GM18519 (cell line): ENCODE results near the gene INHBB.

Experiments used
- ATAC-seq: cut with Tn5 transposase; IDR thresholded peaks from one replicate; pipeline ENCODE4 v1.9.1; 2021; ENCODE audit warnings: mild to moderate bottlenecking, moderate library complexity; ENCODE audit not compliant: unreplicated experiment, low FRiP score

INHBB gene

GRCh38 chr2:120353931-120354330 is 8.0 kb downstream of the INHBB start:
- no peak for ATAC-seq

GRCh38 chr2:120354467-120354866 is 8.5 kb downstream of the INHBB start:
- no peak for ATAC-seq

GRCh38 chr2:120354935-120355779 is 9.2 kb downstream of the INHBB start:
- no peak for ATAC-seq

- ATAC-seq, result no peak
Measured at GRCh38 chr2:120355780-120356266, 9.9 kb downstream of the INHBB start.

GRCh38 chr2:120357768-120358167 is 11.8 kb downstream of the INHBB start:
- no peak for ATAC-seq

- no peak for ATAC-seq
Measured at GRCh38 chr2:120358734-120359465, 13.0 kb downstream of the INHBB start.

GRCh38 chr2:120360307-120360855 is 14.4 kb downstream of the INHBB start:
- no peak for ATAC-seq

GRCh38 chr2:120362926-120363325 is 17.0 kb downstream of the INHBB start:
- ATAC-seq, result no peak

- no peak for ATAC-seq
Measured at GRCh38 chr2:120365236-120365793, 19.4 kb downstream of the INHBB start.

GRCh38 chr2:120366698-120367097 is 20.8 kb downstream of the INHBB start:
- no peak for ATAC-seq

- ATAC-seq, result no peak
Measured at GRCh38 chr2:120367221-120367620, 21.3 kb downstream of the INHBB start.

GRCh38 chr2:120367649-120368048 is 21.7 kb downstream of the INHBB start:
- no peak for ATAC-seq

GRCh38 chr2:120368086-120368485 is 22.1 kb downstream of the INHBB start:
- no peak for ATAC-seq

GRCh38 chr2:120369250-120369649 is 23.3 kb downstream of the INHBB start:
- ATAC-seq, result no peak

GRCh38 chr2:120371969-120372625 is 26.2 kb downstream of the INHBB start:
- no peak for ATAC-seq

GRCh38 chr2:120372816-120373215 is 26.9 kb downstream of the INHBB start:
- ATAC-seq, result no peak

- no peak for ATAC-seq
Measured at GRCh38 chr2:120373424-120373823, 27.5 kb downstream of the INHBB start.

GRCh38 chr2:120374821-120375220 is 28.9 kb downstream of the INHBB start:
- ATAC-seq, result no peak

- no peak for ATAC-seq
Measured at GRCh38 chr2:120375251-120376020, 29.5 kb downstream of the INHBB start.

GRCh38 chr2:120376101-120376500 is 30.2 kb downstream of the INHBB start:
- no peak for ATAC-seq
